HG02763 (cell line): Measurements from ENCODE around the gene CENPX.

Experiments
- ATAC-seq: cut with Tn5 transposase; IDR thresholded peaks from one replicate; pipeline ENCODE4 v1.9.1; 2021; ENCODE audit warnings: mild to moderate bottlenecking, moderate library complexity; ENCODE audit not compliant: unreplicated experiment

The CENPX gene

GRCh38 chr17:82000803-82001570 lies 21.7 kb downstream of the CENPX start:
- ATAC-seq: no peak

DNA sequence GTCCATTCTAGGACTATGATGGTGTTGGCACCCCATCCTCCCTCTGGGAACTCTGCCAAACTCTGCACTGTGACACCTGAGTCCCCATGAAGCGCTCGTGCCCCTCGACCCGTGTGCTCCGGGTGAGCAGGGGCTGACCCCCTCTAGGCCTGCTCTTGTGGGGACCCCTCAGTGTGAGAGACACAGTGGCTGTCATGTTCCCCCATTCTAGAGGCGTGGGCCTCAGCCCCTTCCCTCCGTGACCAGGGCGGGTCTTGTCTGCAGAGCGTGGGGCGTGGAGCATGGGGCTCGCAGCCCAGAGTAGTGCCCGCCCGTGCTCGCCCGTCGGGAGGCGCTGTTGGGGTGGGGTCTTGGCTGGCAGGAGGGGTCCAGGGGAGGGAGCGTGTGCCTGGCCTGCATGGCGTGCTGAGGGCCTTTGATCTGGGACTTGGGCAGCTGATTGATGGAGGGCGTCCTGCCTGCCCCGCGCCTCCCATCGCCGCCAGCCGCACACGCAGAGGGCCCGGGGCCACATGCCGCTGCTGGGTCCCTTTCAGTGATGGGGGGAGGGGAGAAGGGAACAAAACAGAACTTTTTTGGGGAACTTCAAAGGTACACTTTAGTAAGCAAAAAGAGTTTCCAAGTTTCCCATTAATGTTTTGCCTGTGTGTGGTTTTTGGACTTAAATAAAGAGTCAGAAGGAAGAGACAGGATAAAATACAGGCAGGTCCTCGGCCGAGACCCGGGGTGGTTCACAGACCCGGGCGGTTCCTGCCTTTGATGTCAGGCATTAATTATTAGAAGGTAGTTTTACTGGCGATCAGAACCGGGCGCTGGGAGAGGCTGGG lies 22.5 kb downstream of the CENPX start:
- no peak for ATAC-seq

DNA sequence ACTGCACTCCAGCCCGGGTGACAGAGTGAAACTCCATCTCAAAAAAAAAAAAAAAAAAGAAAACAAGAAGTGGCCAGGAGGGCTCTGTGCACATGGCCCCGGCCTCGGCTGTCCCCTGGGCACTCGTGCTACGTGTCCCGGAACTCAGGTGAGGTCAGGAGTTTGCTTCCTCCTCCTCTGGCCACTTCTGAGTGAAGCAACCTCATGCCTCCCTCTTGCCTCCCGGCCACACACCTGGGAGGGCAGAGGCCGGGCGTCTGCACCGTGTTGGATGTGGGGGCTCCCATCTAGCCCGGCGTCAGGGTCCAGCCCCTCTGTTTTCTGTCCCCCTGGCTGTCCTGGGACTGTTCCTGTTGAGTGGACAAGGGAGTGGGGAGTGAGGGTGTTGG lies 23.1 kb downstream of the CENPX start:
- no peak for ATAC-seq

- no peak for ATAC-seq
Measured at GRCh38 chr17:81998691-81999438, 23.8 kb downstream of the CENPX start.

DNA sequence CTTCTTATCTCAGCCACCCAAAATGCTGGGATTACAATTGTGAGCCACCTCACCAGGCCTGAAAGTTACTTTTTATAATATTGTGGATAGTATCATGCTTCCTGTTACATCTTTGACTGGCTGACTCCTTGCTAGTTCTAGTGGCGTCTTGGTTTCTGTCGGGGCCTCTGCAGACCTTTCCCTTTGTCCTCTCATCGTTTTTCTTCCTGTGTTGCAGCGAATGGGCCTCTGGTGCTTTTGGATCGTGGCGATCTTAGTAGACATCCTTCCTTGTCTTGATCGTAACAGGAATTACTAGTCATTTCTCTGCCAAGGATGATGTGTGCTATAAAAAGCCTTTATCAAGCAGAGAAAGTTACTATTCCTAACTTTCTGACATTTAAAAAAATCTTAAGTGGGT lies 24.5 kb downstream of the CENPX start:
- ATAC-seq: no peak

DNA sequence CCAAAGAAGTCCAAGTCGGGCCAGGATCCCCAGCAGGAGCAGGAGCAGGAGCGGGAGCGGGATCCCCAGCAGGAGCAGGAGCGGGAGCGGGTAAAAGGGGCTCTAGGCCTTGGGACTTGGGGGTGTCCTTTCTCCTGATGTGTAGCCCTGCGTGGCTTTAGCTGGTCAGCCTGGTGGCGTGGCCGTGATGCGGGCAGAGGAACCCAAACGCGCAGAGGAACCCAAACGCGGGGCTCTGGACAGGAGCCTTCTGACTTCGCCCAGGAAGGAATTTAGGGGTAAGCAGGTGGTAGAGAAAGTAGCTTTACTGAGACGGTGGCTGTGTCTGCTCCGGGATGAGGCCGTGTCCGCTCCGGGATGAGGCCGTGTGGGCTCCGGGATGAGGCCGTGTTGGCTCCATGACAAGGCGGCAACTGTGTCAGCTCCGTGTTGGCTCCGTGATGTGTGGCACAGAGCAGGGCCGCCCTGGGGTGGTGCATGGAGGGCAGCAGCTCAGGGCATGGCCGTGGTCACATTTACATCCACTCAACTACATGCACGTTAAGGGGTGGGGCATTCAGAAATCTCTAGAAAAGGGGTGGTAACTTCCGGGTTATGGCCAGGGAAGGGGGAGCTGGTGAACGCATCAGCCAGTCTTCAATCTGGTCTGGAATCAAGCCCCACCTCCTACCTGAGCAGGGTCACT lies 25.8 kb downstream of the CENPX start:
- ATAC-seq: no peak

- no peak for ATAC-seq
Measured at GRCh38 chr17:81996232-81996756, 26.4 kb downstream of the CENPX start.

- ATAC-seq: no peak
Measured at GRCh38 chr17:81995463-81996231, 27.0 kb downstream of the CENPX start.

DNA sequence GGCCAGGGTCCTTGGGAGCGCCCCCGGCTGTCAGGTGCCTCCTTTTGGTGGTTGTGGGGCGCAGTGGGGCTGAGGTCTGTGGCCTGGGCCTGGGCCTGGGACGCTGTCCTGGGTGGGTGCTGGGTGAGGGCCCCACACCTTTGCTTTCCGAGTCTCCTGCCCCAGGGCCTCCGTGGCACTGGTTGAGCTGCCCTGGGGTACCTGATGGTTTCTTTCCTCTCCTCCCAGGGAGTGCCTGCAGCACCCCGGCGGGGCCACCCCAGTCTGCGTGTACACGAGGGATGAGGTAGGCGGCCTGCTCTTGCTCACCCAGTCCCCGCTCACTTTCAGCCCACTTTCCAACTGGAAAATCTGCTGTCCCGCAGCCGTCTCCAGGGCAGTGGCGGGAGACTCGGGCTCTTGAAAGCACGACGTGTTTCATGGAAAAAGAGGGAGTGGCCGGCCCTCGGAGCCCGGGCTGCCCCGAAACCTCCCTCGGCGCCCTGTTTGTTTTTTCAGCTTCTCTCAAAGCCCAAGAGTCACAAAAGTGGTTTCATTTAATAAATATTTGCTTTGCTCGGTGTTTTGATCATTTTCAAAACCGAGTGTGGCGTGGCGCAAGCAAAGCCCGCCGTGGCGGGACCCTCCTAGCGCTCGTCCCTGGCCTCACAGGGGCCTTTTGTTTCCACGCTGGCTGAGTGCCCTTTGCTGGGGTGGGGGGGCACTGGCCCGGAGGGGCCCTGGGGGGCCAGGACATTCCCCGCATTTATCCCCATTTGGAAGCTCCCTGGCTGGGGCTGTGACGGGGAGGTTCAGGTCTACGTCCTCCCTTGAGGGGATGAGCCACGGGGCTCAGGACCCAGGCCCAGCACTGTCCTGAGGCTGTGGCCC lies 27.9 kb downstream of the CENPX start:
- ATAC-seq: no peak

GRCh38 chr17:81993729-81994592 lies 28.7 kb downstream of the CENPX start:
- no peak for ATAC-seq

DNA sequence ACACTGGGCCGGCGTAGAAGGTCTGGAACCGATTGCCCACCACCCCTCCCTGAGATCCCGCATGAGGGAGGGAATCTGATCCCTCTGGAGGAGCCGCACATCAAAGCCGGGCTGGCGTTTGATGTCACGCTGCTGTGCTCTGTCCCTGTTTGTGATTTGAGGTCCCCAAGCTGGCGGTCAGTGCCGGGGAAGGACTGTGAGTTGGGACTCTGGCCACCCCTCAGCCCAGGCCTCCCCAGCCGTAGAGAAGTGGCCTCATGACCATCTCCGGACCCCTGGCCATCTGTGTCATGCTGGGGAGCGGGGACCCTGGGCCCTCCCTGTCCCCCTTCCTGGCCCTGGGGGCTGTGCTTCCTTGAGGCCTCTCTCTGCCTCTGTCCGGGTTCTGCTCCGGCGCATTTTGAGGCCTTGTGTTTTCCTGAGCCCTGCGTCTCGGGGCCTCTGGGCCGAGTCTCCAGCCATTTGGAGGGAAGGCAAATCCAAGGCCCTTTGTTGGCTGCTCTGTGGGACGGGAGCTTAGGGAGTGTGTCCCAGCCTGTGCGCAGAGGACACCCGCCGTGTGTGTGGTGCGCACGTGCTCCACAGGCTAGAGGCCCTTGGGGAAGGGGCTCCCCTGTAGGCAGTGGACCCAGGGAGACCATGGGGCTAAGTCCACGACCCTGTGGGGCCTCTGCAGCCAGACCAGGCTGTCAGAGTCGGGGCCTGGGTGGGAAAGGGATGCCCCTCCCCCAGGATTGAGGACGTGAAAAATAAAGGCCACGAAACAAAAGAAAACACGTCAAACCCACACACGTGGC lies 30.2 kb downstream of the CENPX start:
- ATAC-seq: no peak

DNA sequence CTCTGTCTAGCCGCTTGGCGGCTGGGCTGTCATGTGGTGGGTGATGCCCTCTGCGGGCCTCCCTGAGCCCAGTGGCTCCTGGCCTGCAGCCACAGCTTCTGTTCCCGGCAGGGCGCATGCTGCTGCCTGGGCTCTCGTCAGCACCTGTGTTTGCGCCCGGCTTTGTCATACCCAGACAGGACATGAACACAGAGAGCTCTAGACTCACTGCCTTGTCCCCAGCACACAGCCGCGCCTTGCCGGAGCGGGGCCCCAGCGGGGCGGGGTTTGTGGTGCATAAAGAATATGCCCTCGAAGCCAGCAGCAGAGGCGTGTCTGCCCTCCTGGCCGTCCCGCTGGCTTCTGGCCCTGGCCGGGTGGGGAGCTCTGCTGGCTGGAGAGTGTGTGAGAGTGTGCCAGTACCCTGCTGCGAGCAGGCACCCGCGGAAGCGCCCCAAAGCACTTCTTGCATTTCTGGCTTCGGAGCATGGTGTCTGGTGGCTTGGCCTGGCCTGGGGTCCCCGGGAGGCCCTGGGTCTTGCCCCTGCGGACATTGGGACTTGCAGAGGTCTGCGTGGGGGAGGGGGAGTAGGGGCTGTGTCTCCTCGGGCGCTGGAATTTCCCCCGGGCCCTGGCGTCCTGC lies 30.9 kb downstream of the CENPX start:
- ATAC-seq: no peak

- ATAC-seq: no peak
Measured at GRCh38 chr17:81990836-81991683, 31.6 kb downstream of the CENPX start.

DNA sequence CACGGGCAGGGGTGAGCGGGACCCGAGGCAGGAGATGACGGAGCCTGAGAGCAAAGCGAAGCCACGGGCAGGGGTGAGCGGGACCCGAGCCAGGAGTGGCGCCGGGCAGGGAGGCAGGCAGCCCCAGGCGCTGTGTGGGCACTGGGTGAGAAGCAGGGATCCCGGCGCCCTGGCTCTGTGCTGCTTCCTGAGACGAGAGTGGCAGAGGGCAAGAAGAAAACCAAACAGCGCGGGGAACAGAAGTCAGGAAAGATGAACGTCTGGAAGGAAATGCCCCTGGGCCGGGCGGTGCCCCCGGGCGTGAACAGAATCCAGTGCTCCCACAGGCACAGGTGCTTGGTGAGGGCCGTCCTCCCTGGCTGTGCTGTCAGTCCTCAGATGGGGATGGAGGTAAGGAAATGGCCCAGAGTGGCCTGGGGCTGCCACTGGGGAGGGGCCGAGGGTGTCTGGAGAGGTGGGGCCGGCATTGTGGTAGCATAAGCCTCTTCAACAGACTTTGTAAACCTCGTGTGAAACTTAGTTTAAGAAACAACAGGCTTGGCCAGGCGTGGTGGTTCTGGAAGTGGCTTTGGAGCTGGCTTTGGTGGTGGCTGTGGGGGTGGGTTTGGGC lies 35.4 kb downstream of the CENPX start:
- ATAC-seq: no peak

DNA sequence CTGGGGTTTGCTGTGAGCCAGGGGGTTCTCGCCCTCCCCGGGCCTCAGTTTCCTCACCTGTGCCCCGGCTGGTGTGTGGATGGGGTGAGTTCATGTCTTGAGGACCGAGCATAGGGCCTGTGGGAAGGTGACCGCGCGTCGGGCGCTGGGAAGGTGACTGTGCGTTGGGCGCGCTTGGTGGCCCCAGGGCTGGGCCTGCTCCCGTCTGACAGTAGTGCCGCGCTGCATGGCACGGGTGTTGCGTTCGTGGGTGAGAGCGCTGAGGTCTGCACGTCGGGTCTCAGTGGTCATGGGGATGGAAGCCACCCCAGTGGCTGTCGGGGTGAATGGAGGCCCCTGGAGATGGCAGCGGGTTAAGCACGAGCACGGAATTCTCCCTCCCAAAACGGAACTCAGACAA lies 36.1 kb downstream of the CENPX start:
- ATAC-seq: no peak
